Amygdala (tissue), 56 donors: ENCODE data around the gene ADAMTSL4.
"Not testable (repeated sequence)": the region's sequence is repeated elsewhere in the genome, so short reads cannot be mapped to it uniquely, and the experiment has no call there.

Source experiments
- DNase-seq, 56 donors: peaks; one replicate each; lab custom pipeline; 2025; lab: John Stamatoyannopoulos, UW

ADAMTSL4 gene

DNA sequence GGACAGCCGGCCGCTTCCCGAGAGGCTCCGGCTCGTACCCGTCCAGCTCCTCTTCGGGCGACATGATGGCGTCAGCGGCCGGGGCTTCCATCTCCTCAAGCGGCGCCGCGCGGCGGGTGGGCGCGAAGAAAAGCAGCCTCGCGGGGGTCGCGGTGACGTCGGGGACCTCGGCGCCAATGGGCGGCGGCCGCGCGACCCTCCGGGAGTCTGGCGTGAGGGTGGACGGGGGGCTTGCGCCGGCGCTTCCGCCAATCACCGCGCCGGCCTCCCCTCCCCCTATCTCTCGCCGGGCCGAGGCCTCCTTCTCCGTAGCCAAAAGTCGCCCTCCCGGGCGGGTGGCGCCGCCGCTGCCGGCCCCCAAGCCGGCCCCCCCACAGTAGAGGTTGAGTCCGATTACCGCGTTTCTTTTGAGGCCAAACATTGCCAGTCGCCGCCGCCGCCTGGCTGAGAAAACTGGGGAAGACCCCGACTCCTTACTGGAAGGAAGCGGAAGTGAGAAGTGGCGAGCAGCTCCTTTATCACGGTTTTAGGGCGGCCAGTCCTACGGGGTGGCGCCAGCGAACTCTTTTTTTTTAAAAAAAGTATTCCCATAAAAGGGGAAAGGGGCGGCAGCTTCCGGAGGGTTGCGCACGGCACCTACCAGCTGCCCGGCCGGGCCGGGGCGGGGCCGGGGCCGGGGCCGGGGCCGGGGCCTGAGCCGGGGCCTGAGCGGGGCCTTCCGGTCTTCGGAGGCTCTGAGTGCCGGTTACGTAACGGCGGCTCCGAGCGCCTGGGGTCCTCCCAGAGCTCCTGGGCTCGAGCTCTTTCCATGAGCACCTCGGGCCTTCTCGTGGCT, 30.1 kb downstream of the ADAMTSL4 start, which contains the start of gene MCL1:
Gene MCL1 (minus strand): TSS at position 501 of the 835 bp plus-strand sequence. CDS start 80 bp downstream, at position 421.
- peak in 55 of 56 donors; percentile 58 to 95 (median 86) for DNase-seq

DNA sequence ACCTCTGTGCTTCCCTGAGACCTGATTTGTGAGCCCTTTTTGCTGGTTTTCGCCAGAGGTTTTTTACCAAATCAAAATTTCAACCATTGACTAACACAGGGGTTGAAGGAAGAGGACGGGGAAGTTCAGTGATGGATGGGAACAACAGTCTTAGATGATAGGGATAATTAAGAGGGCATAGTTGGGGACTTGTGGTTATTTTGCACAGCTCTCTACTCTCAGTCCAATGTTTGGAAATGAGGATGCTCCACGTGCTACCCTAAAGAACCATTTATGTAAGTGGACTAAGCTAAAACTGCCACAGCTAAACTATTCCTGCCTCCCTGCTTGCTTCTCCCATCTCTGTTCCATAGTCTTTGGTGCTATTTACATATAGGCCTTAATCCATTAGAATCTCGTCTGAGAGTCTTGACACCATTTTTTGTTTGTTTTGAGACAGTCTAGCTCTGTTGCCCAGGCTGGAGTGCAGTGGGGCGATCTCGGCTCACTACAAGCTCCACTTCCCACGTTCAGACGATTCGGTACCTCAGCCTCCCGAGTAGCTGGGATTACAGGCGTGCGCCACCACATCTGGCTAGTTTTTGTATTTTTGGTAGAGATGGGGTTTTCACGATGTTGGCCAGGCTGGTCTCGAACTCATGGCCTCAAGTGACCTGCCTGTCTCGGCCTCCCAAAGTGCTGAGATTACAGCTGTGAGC, 30.9 kb downstream of the ADAMTSL4 start:
- no peak for DNase-seq

DNA sequence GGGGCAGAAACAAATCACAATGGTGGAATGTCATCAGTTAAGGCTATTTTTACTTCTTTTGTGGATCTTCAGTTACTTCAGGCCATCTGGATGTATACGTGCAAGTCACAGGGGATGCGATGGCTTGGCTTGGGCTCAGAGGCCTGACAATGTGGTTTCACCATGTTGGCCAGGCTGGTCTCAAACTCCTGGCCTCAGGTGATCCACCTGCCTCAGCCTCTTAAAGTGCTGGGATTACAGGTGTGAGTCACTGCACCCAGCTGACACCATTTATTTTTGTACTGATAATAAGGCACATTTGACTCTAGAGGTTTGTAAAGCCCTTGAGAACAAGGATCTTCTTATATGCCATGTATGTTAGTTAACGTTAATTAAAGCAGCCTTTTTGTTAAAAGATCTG, 31.8 kb downstream of the ADAMTSL4 start:
- not testable (repeated sequence) for DNase-seq

DNA sequence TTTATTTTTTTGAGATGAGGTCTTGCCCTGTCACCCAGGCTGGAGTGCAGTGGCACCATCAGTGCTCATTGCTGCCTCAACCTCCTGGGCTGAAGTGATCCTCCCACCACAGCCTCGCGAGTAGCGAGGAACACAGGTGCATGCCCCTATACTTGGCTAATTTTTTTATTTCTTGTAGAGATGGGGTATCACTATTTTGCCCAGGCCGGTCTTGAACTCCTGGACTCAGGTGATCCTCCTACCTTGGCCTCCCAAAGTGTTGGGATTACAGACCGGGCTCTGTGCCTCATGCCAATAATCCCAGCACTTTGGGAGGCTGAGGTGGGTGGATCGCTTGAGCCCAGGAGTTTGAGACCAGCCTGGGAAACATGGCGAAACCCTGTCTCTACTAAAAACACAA, 32.2 kb downstream of the ADAMTSL4 start:
- not testable (repeated sequence) for DNase-seq

DNA sequence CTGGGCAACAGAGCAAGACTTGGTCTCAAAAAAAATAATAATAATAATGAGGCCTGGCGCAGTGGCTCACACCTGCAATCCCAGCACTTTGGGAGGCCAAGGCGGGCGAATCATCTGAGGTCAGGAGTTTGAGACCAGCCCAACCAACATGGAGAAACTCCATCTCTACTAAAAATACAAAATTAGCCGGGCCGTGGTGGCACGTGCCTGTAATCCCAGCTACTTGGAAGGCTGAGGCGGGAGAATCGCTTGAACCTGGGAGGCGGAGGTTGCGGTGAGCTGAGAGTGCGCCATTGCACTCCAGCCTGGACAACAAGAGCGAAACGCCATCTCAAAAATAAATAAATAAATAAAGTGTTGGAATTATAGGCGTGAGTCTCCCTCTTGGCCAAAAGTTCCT, 32.8 kb downstream of the ADAMTSL4 start:
- not testable (repeated sequence) for DNase-seq

DNA sequence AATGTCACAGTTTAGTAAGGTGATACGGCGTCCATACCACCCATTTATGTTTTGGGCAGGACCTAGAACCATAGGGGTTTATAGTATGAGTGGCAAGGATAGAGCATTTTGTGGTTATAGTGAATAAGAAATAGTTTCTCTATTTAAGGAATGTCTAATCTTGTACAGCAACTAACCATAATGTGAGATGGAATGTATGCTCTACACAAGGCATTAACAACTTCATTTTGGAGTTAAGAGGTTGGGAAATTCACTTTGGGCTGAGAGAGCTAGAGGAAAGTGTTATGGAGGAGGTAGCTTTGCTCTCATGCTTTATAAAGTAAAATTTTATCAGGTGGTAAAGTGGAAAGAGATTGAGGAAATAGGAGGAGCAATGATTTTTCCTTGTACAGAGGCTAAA, 33.2 kb downstream of the ADAMTSL4 start:
- no peak for DNase-seq

DNA sequence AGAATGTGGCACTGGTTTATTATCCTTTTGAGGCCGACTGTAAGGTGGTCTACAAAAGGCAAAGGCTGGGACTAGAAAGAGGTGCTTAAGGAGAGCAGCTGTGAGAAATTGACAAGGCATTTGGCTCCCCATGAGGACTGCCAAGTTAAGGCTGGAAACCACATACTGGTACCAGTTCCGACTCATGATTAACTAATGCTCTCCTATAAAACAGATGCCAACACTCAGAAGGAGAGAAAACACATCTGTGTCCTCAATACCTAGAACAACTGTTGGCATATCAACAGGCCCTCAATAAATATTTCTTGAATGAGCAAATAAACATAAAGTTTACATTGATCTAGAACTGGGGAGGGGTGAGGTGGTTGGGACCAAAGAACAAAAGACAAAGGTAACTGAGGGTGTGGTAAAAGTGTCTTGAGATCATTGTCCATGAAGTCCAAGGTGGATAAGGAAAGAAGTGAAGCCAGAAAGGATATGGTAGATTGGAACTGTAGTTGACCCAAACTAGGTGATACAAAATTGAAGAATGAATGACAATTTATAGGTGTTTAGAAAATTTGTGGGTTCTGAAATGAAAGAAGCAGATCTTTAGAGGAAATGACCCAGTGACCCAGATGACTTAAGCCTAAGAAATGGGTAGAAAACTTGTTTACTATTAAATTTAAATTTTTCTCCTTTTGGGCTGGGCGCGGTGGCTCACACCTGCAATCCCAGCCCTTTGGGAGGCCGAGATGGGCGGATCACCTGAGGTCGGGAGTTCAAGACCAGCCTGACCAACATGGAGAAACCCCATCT, 47.1 kb downstream of the ADAMTSL4 start:
- DNase-seq, result no peak

DNA sequence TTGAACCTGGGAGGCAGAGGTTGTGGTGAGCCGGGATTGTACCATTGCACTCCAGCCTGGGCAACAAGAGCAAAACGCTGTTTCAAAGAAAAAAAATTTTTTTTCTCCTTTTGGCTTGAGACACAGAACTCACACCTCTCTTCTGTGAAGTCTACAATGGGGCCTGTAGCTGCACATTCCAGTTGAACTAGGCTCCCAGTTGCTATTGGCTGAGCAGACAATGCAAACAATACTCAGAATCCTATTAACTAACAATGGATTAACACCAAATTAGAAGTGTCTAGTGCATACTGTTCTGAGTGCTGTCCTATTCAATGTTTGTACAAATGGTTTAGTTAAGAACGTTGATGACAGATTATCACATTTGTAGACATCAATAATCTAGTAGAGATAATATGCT, 47.8 kb downstream of the ADAMTSL4 start:
- no peak for DNase-seq

DNA sequence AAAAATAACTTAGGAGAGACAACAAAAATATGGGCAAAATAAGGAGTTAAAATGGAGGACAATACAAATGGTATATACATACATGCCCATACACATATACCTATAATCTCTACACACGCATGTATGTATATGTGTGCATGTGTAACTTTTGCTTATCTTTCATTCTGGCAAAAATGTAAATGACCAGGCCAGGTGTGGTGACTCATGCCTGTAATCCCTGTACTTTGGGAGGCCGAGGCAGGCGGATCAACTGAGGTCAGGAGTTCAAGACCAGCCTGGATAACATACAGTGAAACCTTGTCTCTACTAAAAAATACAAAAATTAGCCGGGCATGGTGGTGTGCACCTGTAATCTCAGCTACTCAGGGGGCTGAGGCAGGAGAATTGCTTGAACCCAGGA, 49.1 kb downstream of the ADAMTSL4 start:
- DNase-seq, result not testable (repeated sequence)

DNA sequence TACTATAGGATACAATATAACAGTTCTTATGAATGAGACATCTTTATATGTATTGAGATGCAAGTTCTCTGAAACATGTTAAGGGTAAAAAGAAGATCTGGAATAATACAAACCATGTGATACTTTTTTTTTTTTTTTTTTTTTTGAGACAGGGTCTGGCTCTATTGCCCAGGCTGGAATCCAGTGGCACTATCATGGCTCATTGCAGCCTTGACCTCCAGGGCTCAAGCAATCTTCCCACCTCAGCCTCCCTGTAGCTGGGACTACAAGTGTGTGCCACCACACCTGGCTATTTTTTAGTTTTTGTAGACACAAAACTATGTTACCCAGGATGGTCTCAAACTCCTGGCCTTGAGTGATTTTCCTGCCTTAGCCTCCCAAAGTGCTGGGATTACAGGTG, 52.3 kb downstream of the ADAMTSL4 start:
- no peak for DNase-seq

DNA sequence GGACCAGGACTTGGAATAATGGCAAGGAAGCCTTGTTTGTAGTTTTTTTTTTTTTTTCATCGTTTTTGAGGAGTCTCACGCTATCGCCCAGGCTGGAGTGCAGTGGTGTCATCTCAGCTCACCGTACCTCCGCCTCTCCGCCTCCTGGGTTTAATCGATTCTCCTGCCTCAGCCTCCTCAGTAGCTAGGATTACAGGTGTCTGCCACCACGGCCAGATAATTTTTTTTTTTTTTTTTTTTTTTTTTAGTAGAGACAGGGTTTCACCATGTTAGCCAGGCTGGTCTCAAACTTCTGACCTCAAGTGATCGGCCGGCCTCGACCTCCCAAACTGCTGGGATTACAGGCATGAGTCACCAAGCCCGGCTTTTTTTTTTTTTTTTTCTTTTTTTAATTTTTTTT, 53.2 kb downstream of the ADAMTSL4 start:
- DNase-seq, result not testable (repeated sequence)

DNA sequence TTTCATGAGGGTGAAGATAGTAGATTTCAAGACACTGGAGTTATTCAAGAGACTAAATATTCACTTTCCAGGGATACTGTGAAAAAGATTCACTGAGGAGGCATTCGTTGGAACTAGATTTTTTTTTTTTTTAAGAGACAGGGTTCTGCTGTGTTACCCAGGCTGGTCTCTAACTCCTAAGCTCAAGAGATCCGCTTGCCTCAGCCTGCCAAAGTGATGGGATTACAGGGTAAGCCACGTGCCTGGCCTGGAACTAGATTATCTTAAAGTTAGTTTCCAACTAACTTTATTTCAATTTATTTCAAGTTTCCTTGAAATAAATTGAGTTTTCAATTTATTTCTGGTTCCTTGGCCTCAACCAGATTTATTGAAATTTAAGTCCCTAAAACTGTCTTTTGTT, 54.5 kb downstream of the ADAMTSL4 start:
- DNase-seq, result no peak

DNA sequence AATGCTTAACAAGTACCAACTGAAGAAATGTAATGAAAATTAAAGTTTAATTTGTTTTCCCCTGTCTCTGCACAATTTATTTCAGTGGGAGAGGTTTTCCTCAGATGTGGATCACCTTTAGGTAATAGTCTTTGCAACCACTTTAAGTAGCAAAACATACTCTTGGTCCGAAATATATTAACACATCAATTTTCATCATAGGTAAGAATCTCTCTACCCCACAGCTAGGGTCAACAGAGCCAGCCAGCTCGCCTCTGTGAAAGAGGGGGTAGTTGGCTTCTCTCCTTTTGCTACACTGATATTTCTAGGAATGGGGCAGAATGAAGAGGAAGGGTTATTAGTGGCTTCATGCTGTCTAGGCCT, 55.0 kb downstream of the ADAMTSL4 start:
- DNase-seq, result no peak

DNA sequence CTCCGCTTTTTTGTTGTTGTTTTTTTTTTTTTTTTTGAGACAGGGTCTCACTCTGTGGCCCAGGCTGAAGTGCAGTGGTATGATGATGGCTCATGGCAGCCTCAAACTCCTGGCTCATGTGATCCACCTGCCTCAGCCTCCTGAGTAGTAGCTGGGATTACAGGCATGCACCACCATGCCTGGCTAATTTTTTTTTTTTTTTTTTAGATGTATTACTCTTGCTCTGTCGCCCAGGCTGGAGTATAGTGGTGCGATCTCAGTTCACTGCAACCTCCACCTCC, 56.2 kb downstream of the ADAMTSL4 start:
- not testable (repeated sequence) for DNase-seq

DNA sequence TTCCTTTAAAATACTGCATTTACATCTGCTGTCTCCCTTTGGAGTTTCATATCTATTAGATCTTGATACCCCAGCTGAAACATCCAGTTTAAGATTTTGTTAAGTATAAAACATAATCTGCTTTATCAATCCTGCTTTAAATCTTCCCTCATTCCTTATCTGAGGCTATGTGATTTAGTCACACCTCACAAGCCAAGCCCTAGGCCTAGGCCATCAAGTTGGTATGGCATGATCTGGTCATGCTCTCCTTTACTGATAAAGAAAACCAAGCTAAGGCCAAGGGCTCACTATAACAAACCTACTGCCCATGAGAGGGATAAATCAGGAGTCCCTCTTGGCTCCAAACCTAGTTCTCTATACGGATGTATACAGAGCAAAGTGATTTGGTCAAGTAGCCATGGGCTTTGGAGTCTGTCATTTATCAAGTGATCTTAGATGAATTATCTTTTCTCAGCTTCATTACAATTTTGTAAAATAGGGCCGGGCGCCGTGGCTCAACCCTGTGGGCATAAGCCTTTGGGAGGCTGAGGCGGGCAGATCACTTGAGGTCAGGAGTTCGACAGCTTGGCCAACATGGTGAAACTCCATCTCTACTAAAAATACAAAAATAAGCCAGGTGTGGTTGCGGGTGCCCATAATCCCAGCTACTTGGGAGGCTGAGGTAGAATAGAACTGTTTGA, 57.4 kb downstream of the ADAMTSL4 start:
- DNase-seq, result no peak

DNA sequence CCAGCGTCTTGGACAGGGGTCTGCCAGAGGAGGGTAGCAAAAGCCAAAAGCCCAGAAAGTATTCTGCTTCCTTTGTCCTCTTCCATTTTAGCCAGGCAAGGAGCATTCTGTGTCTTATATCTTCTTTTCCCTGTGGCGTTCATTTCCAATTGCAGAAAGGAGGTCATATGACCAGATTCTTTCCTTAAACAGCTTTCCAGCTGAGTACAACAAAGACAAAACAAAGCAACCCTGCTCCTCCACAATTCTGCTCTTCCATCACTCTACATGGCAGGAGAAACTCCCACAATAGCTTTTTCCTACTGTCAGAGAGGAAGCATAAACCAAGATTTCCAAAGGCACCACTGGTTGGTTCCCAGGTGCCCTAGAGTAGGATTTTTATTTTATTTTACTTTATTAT, 60.5 kb downstream of the ADAMTSL4 start:
- DNase-seq, result no peak
